ENCODE measurements around the gene SLC7A10.
"Not testable (repeated sequence)": the region's sequence is repeated elsewhere in the genome, so short reads cannot be mapped to it uniquely, and the experiment has no call there.

The SLC7A10 gene

GRCh38 chr19:33175156-33175782 is 50.4 kb downstream of the SLC7A10 start:
- DNase-seq: no peak

GRCh38 chr19:33174186-33174585 is 51.5 kb downstream of the SLC7A10 start:
- DNase-seq: no peak

GRCh38 chr19:33171916-33172359 is 53.7 kb downstream of the SLC7A10 start:
- DNase-seq: no peak

GRCh38 chr19:33171222-33171795 is 54.3 kb downstream of the SLC7A10 start:
- no peak for DNase-seq

- no peak for DNase-seq
Measured at GRCh38 chr19:33168528-33168927, 57.1 kb downstream of the SLC7A10 start.

GRCh38 chr19:33167438-33167837 is 58.2 kb downstream of the SLC7A10 start:
- no peak for DNase-seq

- DNase-seq: not testable (repeated sequence)
Measured at GRCh38 chr19:33166037-33166436, 59.6 kb downstream of the SLC7A10 start.

GRCh38 chr19:33163481-33163880 is 62.2 kb downstream of the SLC7A10 start:
- no peak for DNase-seq

GRCh38 chr19:33161201-33161600 is 64.4 kb downstream of the SLC7A10 start:
- DNase-seq: no peak

- DNase-seq: no peak
Measured at GRCh38 chr19:33159893-33160292, 65.8 kb downstream of the SLC7A10 start.

- DNase-seq: no peak
Measured at GRCh38 chr19:33159149-33159548, 66.5 kb downstream of the SLC7A10 start.
